ENCODE results near the gene EEF1AKMT2. TPM values are rescaled to one million over a fixed set of nuclear protein-coding genes. Genes with fewer than 3 reads are reported as not detected.

The EEF1AKMT2 gene
- total and polyA plus RNA-seq, 9 of the 15 experiments (the other 6 are each of a cell fraction or from before 2014, with no cell fraction given), result 9.3 to 34.3 (median 23.7) TPM

DNA sequence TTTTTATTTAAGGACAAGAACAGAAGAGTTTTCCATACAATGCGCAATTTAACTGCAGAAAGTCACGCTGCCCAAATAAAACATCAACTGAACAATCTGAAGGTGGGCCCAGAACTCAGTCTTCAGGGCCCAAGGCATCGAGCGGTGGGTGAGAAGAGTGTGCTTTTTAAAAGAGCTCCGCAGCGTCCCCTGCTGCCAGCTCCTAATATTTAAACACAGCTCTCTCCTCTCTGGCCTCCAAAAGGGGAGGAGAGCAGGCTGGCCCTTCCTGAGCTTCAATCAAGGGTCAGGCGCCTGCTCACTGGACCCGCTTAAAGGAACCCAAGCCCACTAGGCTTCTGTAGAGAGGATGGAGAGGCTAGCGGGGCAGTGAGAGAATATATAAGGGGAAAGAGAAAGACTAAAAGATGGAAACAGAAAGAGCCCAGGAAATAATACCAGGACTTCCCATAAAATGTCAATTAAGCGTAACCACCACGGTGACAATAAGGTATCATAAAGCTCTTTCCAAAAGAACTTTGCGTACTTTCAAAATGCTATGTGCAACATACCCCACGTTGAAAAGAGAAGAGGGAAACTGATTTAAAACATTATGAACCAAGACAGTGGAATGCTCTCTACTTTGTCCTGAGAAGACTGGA lies 50.3 kb downstream of the EEF1AKMT2 start:
- DNase-seq (ENCODE audit: extremely low read depth in 1 of 4, low spot score in 3 of 4) (peak; percentile 68 to 85 (median 74)), ATAC-seq (peak; percentile 80), FAIRE-seq (peak; percentile 55)
- ChIA-PET POLR2A (interaction anchor here (0.6 to 1.7 kb wide), 11 partner anchors 9 to 200 kb away, joined by 3 to 8 read pairs (median 3); no protein-coding TSS in a partner anchor), CTCF (ENCODE audit: low intra/inter-chr PET ratio) (interaction anchor here (0.7 to 2.5 kb wide), 2 partner anchors 201 to 978 kb away, joined by 3 to 15 read pairs; partner anchors contain the start of gene EDRF1)
- Histone ChIP-seq H3K9me3 (replicated peaks; ENCODE audit: control insufficient read depth, insufficient read depth, low read depth, low read length) (no peaks in the 10 kb centered on the region), H2AFZ (ENCODE audit: low read depth, low read length) (no peak overlapping the region), H3K9ac (ENCODE audit: insufficient read depth in 1 of 2, low read depth in 2 of 2, low read length in 2 of 2) (peak overlapping the region in 1 of 2 experiments; percentile 49; a peak in 1 of 4 replicates), H4K20me1 (replicated peaks; ENCODE audit: control insufficient read depth, insufficient read depth, low read length) (peaks cover 19% of the 10 kb centered on the region; the same call in 1 of the 2 replicates), H3K79me2 (ENCODE audit: control insufficient read depth, insufficient read depth, low read length) (peaks cover 69% of the 10 kb centered on the region), H3K4me2 (ENCODE audit: insufficient read depth, low read length) (peak overlapping the region; percentile 77), H3K27me3 (ENCODE audit: control insufficient read depth in 2 of 2, insufficient read depth in 2 of 2, low read length in 2 of 2) (no peaks in the 10 kb centered on the region), H3K36me3 (ENCODE audit: control insufficient read depth, insufficient read depth, low read length) (peaks cover 4% of the 10 kb centered on the region; the same call in 2 of the 3 replicates), H3K4me3 (no peak overlapping the region), H3K4me1 (replicated peaks in 1 of 2; ENCODE audit: control insufficient read depth in 2 of 2, insufficient read depth in 2 of 2, low read length in 2 of 2) (peaks cover 29 to 33% of the 10 kb centered on the region in 2 experiments; a peak in 4 of 5 replicates), H3K27ac (ENCODE audit: extremely low read depth, low read depth, low read length) (peak overlapping the region; percentile 43; the same call in 1 of the 3 replicates), H3K9me1 (ENCODE audit: control insufficient read depth, insufficient read depth, low read length) (no peaks in the 10 kb centered on the region)
- no TSS peak for BruUV-seq (replicated peaks)
- in situ Hi-C loops (cut with MboI) (loop anchor here (5.0 to 10.0 kb wide), 2 partner anchors 189 to 303 kb away; no protein-coding TSS in a partner anchor), intact Hi-C loops (cut with micrococcal nuclease) (loop anchor here (1.0 to 10.0 kb wide), 8 partner anchors 23 to 201 kb away; no protein-coding TSS in a partner anchor)
- WGBS (ENCODE audit: insufficient coverage, low coverage, missing lambda C conversion rate), result 19% methylated on average over 11 of the region's 13 CpGs
- TF ChIP-seq PTRF (tag; IDR thresholded peaks at IDR 0.05), result no peak
- TF ChIP-seq RAD21 (CRISPR knock-in tag; conservative IDR thresholded peaks at IDR 0.05 in 1 of 2, IDR thresholded peaks at IDR 0.05 in 1 of 2), result peak; percentile 70 to 75
- TF ChIP-seq CTCF (IDR thresholded peaks at IDR 0.05 in 2 of 3, conservative IDR thresholded peaks at IDR 0.05 in 1 of 3; ENCODE audit: insufficient read depth in 2 of 3, low read depth in 1 of 3, low read length in 3 of 3), result peak; percentile 76 to 86 (median 79)
- no peak for TF ChIP-seq ARID1B (IDR thresholded peaks at IDR 0.05)
- no peak for TF ChIP-seq KHSRP (IDR thresholded peaks at IDR 0.05)
- peak; percentile 62 for TF ChIP-seq SMC3 (conservative IDR thresholded peaks at IDR 0.05; ENCODE audit: insufficient read depth, low read depth, low read length)
- TF ChIP-seq ZNF764 (CRISPR knock-in tag; IDR thresholded peaks at IDR 0.05; ENCODE audit: low read depth), result 0 out of 2 replicates have a peak, but pooled peaks have one; percentile 29
- no peak for TF ChIP-seq ZNF436 (CRISPR knock-in tag; IDR thresholded peaks at IDR 0.05)
- no peak for TF ChIP-seq ZNF592 (IDR thresholded peaks at IDR 0.05)
- TF ChIP-seq, protein P1, sequence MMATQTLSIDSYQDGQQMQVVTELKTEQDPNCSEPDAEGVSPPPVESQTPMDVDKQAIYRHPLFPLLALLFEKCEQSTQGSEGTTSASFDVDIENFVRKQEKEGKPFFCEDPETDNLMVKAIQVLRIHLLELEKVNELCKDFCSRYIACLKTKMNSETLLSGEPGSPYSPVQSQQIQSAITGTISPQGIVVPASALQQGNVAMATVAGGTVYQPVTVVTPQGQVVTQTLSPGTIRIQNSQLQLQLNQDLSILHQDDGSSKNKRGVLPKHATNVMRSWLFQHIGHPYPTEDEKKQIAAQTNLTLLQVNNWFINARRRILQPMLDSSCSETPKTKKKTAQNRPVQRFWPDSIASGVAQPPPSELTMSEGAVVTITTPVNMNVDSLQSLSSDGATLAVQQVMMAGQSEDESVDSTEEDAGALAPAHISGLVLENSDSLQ (IDR thresholded peaks at IDR 0.05), result peak; percentile 38; the same call in 1 of the 2 replicates
- TF ChIP-seq MCM7 (IDR thresholded peaks at IDR 0.05), result no peak
